ENCODE results near the gene CASZ1. TPM values are rescaled to one million over a fixed set of nuclear protein-coding genes. Genes with fewer than 3 reads are reported as not detected.

Gene CASZ1
- total RNA-seq, 4 donors from 2014 or later = 22.1 to 47.4 (median 28.0) TPM

GRCh38 chr1:10701145-10701544 is 95.3 kb downstream of the CASZ1 start:
- ATAC-seq = no peak
- no peak overlapping the region for H3K27ac ChIP-seq
- TF ChIP-seq POLR2A (IDR thresholded peaks at IDR 0.05) (no peak), EP300 (IDR thresholded peaks at IDR 0.05) (no peak), CTCF (IDR thresholded peaks at IDR 0.05) (no peak), POLR2AphosphoS5 (IDR thresholded peaks at IDR 0.05) (no peak)

GRCh38 chr1:10699470-10699835 is 97.0 kb downstream of the CASZ1 start:
- Histone ChIP-seq H3K9me3 (no peaks in the 10 kb centered on the region), H3K36me3 (no peaks in the 10 kb centered on the region), H3K4me1 (peaks cover 0 to 22% (median 8%) of the 10 kb centered on the region in 3 donors), H3K27ac (no peak overlapping the region), H3K4me3 (no peak overlapping the region), H3K27me3 (peaks cover 4% of the 10 kb centered on the region)
- ATAC-seq = no peak
- TF ChIP-seq POLR2AphosphoS5 (IDR thresholded peaks at IDR 0.05) = no peak
- no peak for TF ChIP-seq POLR2A (IDR thresholded peaks at IDR 0.05)
- no peak for TF ChIP-seq CTCF (IDR thresholded peaks at IDR 0.05)
- TF ChIP-seq EP300 (IDR thresholded peaks at IDR 0.05) = no peak
- 84 to 92% methylated on average over 5 to 7 of the region's 7 CpGs for WGBS, 2 donors (ENCODE audit: low coverage in 1 of 2)

More at GRCh38 chr1:10701145-10701544, 95.3 kb downstream of the CASZ1 start:
- 80 to 82% methylated on average over 2 to 3 of the region's 14 CpGs for WGBS, 2 donors (ENCODE audit: low coverage in 1 of 2)
- H3K9me3 ChIP-seq = no peaks in the 10 kb centered on the region
- no peaks in the 10 kb centered on the region for H3K36me3 ChIP-seq
- H3K4me1 ChIP-seq = peaks cover 0 to 17% (median 0%) of the 10 kb centered on the region in 3 donors
- H3K4me3 ChIP-seq = no peak overlapping the region
- H3K27me3 ChIP-seq = peaks cover 9% of the 10 kb centered on the region

GRCh38 chr1:10698726-10699469 is 97.5 kb downstream of the CASZ1 start:
- Histone ChIP-seq H3K4me3 (no peak overlapping the region), H3K9me3 (no peaks in the 10 kb centered on the region), H3K36me3 (no peaks in the 10 kb centered on the region), H3K27ac (no peak overlapping the region), H3K27me3 (no peaks in the 10 kb centered on the region), H3K4me1 (peaks cover 0 to 16% (median 8%) of the 10 kb centered on the region in 3 donors)
- 72% methylated on average over 5 of the region's 14 CpGs; no CpG with 5 or more reads in 1 of the 2 donors for WGBS, 2 donors (ENCODE audit: low coverage in 1 of 2)
- TF ChIP-seq POLR2AphosphoS5 (IDR thresholded peaks at IDR 0.05) (no peak), EP300 (IDR thresholded peaks at IDR 0.05) (no peak), CTCF (IDR thresholded peaks at IDR 0.05) (no peak), POLR2A (IDR thresholded peaks at IDR 0.05) (no peak)
- no peak for ATAC-seq

- H3K4me1 ChIP-seq = peaks cover 0 to 21% (median 12%) of the 10 kb centered on the region in 3 donors
- no peaks in the 10 kb centered on the region for H3K27me3 ChIP-seq
- no peaks in the 10 kb centered on the region for H3K9me3 ChIP-seq
- TF ChIP-seq POLR2A (IDR thresholded peaks at IDR 0.05) = no peak
- TF ChIP-seq CTCF (IDR thresholded peaks at IDR 0.05) = no peak
- no peak for TF ChIP-seq POLR2AphosphoS5 (IDR thresholded peaks at IDR 0.05)
- no peak for TF ChIP-seq EP300 (IDR thresholded peaks at IDR 0.05)
- H3K4me3 ChIP-seq = no peak overlapping the region
- no peaks in the 10 kb centered on the region for H3K36me3 ChIP-seq
- no peak for ATAC-seq
- no peak overlapping the region for H3K27ac ChIP-seq
- WGBS, 2 donors (ENCODE audit: low coverage in 1 of 2) = 84 to 85% methylated on average over 12 to 23 of the region's 25 CpGs
Observed at GRCh38 chr1:10697621-10698160, 98.8 kb downstream of the CASZ1 start.

- Histone ChIP-seq H3K36me3 (no peaks in the 10 kb centered on the region), H3K27me3 (no peaks in the 10 kb centered on the region), H3K4me3 (no peak overlapping the region), H3K9me3 (no peaks in the 10 kb centered on the region), H3K4me1 (peaks cover 0 to 28% (median 18%) of the 10 kb centered on the region in 3 donors), H3K27ac (no peak overlapping the region)
- 72% methylated on average over 3 of the region's 7 CpGs; no CpG with 5 or more reads in 1 of the 2 donors for WGBS, 2 donors (ENCODE audit: low coverage in 1 of 2)
- no peak for TF ChIP-seq CTCF (IDR thresholded peaks at IDR 0.05)
- TF ChIP-seq POLR2AphosphoS5 (IDR thresholded peaks at IDR 0.05) = no peak
- TF ChIP-seq POLR2A (IDR thresholded peaks at IDR 0.05) = no peak
- TF ChIP-seq EP300 (IDR thresholded peaks at IDR 0.05) = no peak
- ATAC-seq = no peak
Observed at GRCh38 chr1:10696977-10697376, 99.5 kb downstream of the CASZ1 start.
